HG02798 (cell line): ENCODE results near the gene JAZF1.

Experiments
- ATAC-seq: cut with Tn5 transposase; IDR thresholded peaks from one replicate; pipeline ENCODE4 v1.9.1; 2021; ENCODE audit warnings: mild to moderate bottlenecking; ENCODE audit not compliant: unreplicated experiment, poor library complexity

The JAZF1 gene

GRCh38 chr7:28192786-28193585 is 12.4 kb upstream of the JAZF1 start:
- no peak for ATAC-seq

- no peak for ATAC-seq
These were observed 11.2 kb upstream of the JAZF1 start for GRCh38 chr7:28191751-28192150.

GRCh38 chr7:28191184-28191583 is 10.6 kb upstream of the JAZF1 start:
- no peak for ATAC-seq

GRCh38 chr7:28190077-28190710 is 9.6 kb upstream of the JAZF1 start:
- ATAC-seq, result no peak

- ATAC-seq, result no peak
These were observed 6.4 kb upstream of the JAZF1 start for GRCh38 chr7:28187012-28187411.

- ATAC-seq, result no peak
These were observed 3.0 kb upstream of the JAZF1 start for GRCh38 chr7:28183627-28184026.

GRCh38 chr7:28182071-28182471 is 1.5 kb upstream of the JAZF1 start:
- no peak for ATAC-seq

- no peak for ATAC-seq
These were observed 821 bp upstream of the JAZF1 start for GRCh38 chr7:28181416-28181815.

- ATAC-seq, result no peak
These were observed 598 bp downstream of the JAZF1 start for GRCh38 chr7:28180031-28180363.

GRCh38 chr7:28179120-28180030 is 1.2 kb downstream of the JAZF1 start:
- peak; percentile 88 for ATAC-seq

- no peak for ATAC-seq
These were observed 2.0 kb downstream of the JAZF1 start for GRCh38 chr7:28178599-28178998.

GRCh38 chr7:28177836-28178235 is 2.8 kb downstream of the JAZF1 start:
- no peak for ATAC-seq

- no peak for ATAC-seq
These were observed 4.0 kb downstream of the JAZF1 start for GRCh38 chr7:28176645-28177044.

GRCh38 chr7:28176174-28176573 is 4.4 kb downstream of the JAZF1 start:
- no peak for ATAC-seq

GRCh38 chr7:28174901-28175661 is 5.5 kb downstream of the JAZF1 start:
- no peak for ATAC-seq

GRCh38 chr7:28174442-28174841 is 6.2 kb downstream of the JAZF1 start:
- ATAC-seq, result no peak

- no peak for ATAC-seq
These were observed 7.1 kb downstream of the JAZF1 start for GRCh38 chr7:28173531-28173930.

- ATAC-seq, result no peak
These were observed 7.6 kb downstream of the JAZF1 start for GRCh38 chr7:28172958-28173357.

- no peak for ATAC-seq
These were observed 9.9 kb downstream of the JAZF1 start for GRCh38 chr7:28170701-28171100.

GRCh38 chr7:28169230-28169629 is 11.4 kb downstream of the JAZF1 start:
- no peak for ATAC-seq
